ENCODE results near the gene DPYSL5.

- TF ChIP-seq CTCF (IDR thresholded peaks at IDR 0.05; ENCODE audit: extremely low read depth in 1 of 2, insufficient read depth in 1 of 2, low read depth in 1 of 2, low read length in 2 of 2) = peak; percentile 21 to 50
- no peak for TF ChIP-seq MAX (IDR thresholded peaks at IDR 0.05; ENCODE audit: insufficient read depth, insufficient read length)
- TF ChIP-seq POLR2A (IDR thresholded peaks at IDR 0.05; ENCODE audit: low read depth, low read length) = no peak
- TF ChIP-seq JUN (IDR thresholded peaks at IDR 0.05; ENCODE audit: borderline replicate concordance, insufficient read depth, insufficient read length, low read depth) = no peak
- no peak for TF ChIP-seq EZH2 (IDR thresholded peaks at IDR 0.05; ENCODE audit: borderline replicate concordance, low read depth, low read length, severe bottlenecking)
- no peak for TF ChIP-seq POLR2AphosphoS5 (IDR thresholded peaks at IDR 0.05; ENCODE audit: insufficient read depth, low read depth, low read length)
- no peak for TF ChIP-seq MYC (IDR thresholded peaks at IDR 0.05; ENCODE audit: low read depth, low read length)
- TF ChIP-seq FOS (IDR thresholded peaks at IDR 0.05; ENCODE audit: borderline replicate concordance, insufficient read depth, low read length) = no peak
Observed at GRCh38 chr2:26982102-26982742, 134.3 kb downstream of the DPYSL5 start.
